GM23338 (cell line): ENCODE data around the gene PXMP2.

Experiments
- CREB1 ChIP-seq: fragments of 250-450 bp; sonication (Bioruptor Pico); IDR thresholded peaks from 2 replicates; pipeline ENCODE4 v1.5.0; 2020; ENCODE audit warnings: low read depth, mild to moderate bottlenecking, moderate library complexity
- EZH2 ChIP-seq: fragments of 200-600 bp; sonication (generic); IDR thresholded peaks from one replicate; pipeline ENCODE4 v1.8.0; 2017; ENCODE audit warnings: antibody characterized with exemption, mild to moderate bottlenecking, low read depth; ENCODE audit not compliant: unreplicated experiment
- EZH2phosphoT487 ChIP-seq: fragments of 200-600 bp; sonication (generic); IDR thresholded peaks from one replicate; pipeline ENCODE4 v1.8.1; 2018; ENCODE audit warnings: antibody characterized with exemption; ENCODE audit not compliant: unreplicated experiment
- JUNB ChIP-seq: IDR thresholded peaks from one replicate; pipeline ENCODE4 v1.6.1; 2016; ENCODE audit warnings: antibody characterized with exemption; ENCODE audit not compliant: unreplicated experiment
- POLR2AphosphoS5 ChIP-seq: IDR thresholded peaks from 2 replicates; pipeline ENCODE4 v1.6.1; 2016; ENCODE audit warnings: antibody characterized with exemption, low read depth
- STAT1 ChIP-seq: IDR thresholded peaks from one replicate; pipeline ENCODE4 v1.6.1; 2016; ENCODE audit warnings: antibody characterized with exemption; ENCODE audit not compliant: unreplicated experiment
- ZNF114 ChIP-seq: fragments of 250-450 bp; sonication (Bioruptor Pico); IDR thresholded peaks from 2 replicates; pipeline ENCODE4 v1.5.0; 2020; ENCODE audit warnings: mild to moderate bottlenecking, moderate library complexity
- ZNF331 ChIP-seq: fragments of 250-450 bp; sonication (Bioruptor Pico); IDR thresholded peaks from 2 replicates; pipeline ENCODE4 v1.5.0; 2020; ENCODE audit warnings: low read depth, mild to moderate bottlenecking, moderate library complexity
- TF ChIP-seq, protein P1 (sequence below), 2 experiments: fragments of 200-600 bp in 1 of 2; sonication (generic) in 1 of 2; conservative IDR thresholded peaks; 2 replicates each; pipeline versions ENCODE4 v1.5.1 to v1.6.1; 2016 to 2017; ENCODE audit warnings: antibody characterized with exemption in 2 of 2, low read depth in 2 of 2, mild to moderate bottlenecking in 2 of 2, moderate library complexity in 1 of 2
- TF ChIP-seq, protein P2 (sequence below): IDR thresholded peaks from one replicate; pipeline ENCODE4 v1.6.1; 2018; ENCODE audit warnings: antibody characterized with exemption; ENCODE audit not compliant: unreplicated experiment
- TF ChIP-seq, protein P3 (sequence below): IDR thresholded peaks from 2 replicates; pipeline ENCODE4 v1.6.1; 2016; ENCODE audit warnings: antibody characterized with exemption

DNA sequence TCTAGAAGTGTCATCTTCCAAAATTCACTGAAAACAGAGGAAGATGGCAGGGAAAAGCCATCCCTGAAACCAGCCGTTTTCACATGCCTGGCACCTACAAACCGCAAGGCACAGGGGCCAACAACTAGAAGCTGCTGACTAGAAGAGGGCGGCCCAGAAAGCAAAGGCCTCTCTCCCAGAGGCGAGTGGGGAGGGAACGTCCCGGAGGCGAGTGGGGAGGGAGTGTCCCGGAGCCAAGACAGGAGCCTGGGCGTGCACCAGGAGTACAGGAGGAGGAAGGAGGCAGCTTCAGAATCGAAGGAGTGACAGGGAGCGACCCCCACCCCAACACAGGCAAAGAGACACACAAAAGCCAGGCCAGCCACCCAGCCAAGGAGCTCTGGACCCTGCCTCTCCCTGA lies 53.3 kb downstream of the PXMP2 start:
- TF ChIP-seq, protein P1, sequence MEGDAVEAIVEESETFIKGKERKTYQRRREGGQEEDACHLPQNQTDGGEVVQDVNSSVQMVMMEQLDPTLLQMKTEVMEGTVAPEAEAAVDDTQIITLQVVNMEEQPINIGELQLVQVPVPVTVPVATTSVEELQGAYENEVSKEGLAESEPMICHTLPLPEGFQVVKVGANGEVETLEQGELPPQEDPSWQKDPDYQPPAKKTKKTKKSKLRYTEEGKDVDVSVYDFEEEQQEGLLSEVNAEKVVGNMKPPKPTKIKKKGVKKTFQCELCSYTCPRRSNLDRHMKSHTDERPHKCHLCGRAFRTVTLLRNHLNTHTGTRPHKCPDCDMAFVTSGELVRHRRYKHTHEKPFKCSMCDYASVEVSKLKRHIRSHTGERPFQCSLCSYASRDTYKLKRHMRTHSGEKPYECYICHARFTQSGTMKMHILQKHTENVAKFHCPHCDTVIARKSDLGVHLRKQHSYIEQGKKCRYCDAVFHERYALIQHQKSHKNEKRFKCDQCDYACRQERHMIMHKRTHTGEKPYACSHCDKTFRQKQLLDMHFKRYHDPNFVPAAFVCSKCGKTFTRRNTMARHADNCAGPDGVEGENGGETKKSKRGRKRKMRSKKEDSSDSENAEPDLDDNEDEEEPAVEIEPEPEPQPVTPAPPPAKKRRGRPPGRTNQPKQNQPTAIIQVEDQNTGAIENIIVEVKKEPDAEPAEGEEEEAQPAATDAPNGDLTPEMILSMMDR (conservative IDR thresholded peaks at IDR 0.05; ENCODE audit: low read depth in 2 of 2), result no peak
- TF ChIP-seq POLR2AphosphoS5 (no peak), ZNF114 (CRISPR knock-in tag) (no peak), STAT1 (no peak), EZH2 (no peak), CREB1 (no peak), EZH2phosphoT487 (no peak), JUNB (no peak), ZNF331 (CRISPR knock-in tag) (no peak)
- TF ChIP-seq, protein P2, sequence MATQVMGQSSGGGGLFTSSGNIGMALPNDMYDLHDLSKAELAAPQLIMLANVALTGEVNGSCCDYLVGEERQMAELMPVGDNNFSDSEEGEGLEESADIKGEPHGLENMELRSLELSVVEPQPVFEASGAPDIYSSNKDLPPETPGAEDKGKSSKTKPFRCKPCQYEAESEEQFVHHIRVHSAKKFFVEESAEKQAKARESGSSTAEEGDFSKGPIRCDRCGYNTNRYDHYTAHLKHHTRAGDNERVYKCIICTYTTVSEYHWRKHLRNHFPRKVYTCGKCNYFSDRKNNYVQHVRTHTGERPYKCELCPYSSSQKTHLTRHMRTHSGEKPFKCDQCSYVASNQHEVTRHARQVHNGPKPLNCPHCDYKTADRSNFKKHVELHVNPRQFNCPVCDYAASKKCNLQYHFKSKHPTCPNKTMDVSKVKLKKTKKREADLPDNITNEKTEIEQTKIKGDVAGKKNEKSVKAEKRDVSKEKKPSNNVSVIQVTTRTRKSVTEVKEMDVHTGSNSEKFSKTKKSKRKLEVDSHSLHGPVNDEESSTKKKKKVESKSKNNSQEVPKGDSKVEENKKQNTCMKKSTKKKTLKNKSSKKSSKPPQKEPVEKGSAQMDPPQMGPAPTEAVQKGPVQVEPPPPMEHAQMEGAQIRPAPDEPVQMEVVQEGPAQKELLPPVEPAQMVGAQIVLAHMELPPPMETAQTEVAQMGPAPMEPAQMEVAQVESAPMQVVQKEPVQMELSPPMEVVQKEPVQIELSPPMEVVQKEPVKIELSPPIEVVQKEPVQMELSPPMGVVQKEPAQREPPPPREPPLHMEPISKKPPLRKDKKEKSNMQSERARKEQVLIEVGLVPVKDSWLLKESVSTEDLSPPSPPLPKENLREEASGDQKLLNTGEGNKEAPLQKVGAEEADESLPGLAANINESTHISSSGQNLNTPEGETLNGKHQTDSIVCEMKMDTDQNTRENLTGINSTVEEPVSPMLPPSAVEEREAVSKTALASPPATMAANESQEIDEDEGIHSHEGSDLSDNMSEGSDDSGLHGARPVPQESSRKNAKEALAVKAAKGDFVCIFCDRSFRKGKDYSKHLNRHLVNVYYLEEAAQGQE, result no peak
- TF ChIP-seq, protein P3, sequence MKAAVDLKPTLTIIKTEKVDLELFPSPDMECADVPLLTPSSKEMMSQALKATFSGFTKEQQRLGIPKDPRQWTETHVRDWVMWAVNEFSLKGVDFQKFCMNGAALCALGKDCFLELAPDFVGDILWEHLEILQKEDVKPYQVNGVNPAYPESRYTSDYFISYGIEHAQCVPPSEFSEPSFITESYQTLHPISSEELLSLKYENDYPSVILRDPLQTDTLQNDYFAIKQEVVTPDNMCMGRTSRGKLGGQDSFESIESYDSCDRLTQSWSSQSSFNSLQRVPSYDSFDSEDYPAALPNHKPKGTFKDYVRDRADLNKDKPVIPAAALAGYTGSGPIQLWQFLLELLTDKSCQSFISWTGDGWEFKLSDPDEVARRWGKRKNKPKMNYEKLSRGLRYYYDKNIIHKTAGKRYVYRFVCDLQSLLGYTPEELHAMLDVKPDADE, result no peak
